ENCODE measurements around the gene HHIPL1. TPM values are rescaled to one million over a fixed set of nuclear protein-coding genes. Genes with fewer than 3 reads are reported as not detected.

Gene HHIPL1
- 5.9 TPM for total RNA-seq

GRCh38 chr14:99644723-99645544 is at the start of gene HHIPL1:
Gene HHIPL1 (plus strand): TSS chr14:99645129. CDS start chr14:99645208, 79 bp downstream.
- H3K4me3 ChIP-seq, result peak within 1 kb of the TSS; percentile 48 to 56
- TF ChIP-seq CTCF (IDR thresholded peaks at IDR 0.05) (no peak), POLR2A (IDR thresholded peaks at IDR 0.05) (no peak), POLR2AphosphoS5 (IDR thresholded peaks at IDR 0.05; ENCODE audit: insufficient read depth in 1 of 2, low read depth in 1 of 2) (no peak)
- no peaks in the 10 kb centered on the region for H3K36me3 ChIP-seq
- intact Hi-C loops (cut with DNase I), result no loop called here
- no peaks in the 10 kb centered on the region for H3K9me3 ChIP-seq
- peak within 1 kb of the TSS; percentile 4 for H3K27ac ChIP-seq
- no peak for DNase-seq (ENCODE audit: extremely low spot score in 2 of 2)
- peaks cover 14% of the 10 kb centered on the region for H3K4me1 ChIP-seq
- H3K27me3 ChIP-seq, result no peaks in the 10 kb centered on the region

GRCh38 chr14:99595524-99595923 is 49.4 kb upstream of the HHIPL1 start:
- Histone ChIP-seq H3K36me3 (no peaks in the 10 kb centered on the region), H3K4me1 (peaks cover 48% of the 10 kb centered on the region), H3K9me3 (no peaks in the 10 kb centered on the region), H3K27ac (peak overlapping the region; percentile 9), H3K4me3 (no peak overlapping the region), H3K27me3 (no peaks in the 10 kb centered on the region)
- intact Hi-C loops (cut with DNase I), result no loop called here
- DNase-seq (ENCODE audit: extremely low spot score in 2 of 2), result no peak
- TF ChIP-seq POLR2A (IDR thresholded peaks at IDR 0.05) (no peak), CTCF (IDR thresholded peaks at IDR 0.05) (no peak), POLR2AphosphoS5 (IDR thresholded peaks at IDR 0.05; ENCODE audit: insufficient read depth in 1 of 2, low read depth in 1 of 2) (no peak)

DNA sequence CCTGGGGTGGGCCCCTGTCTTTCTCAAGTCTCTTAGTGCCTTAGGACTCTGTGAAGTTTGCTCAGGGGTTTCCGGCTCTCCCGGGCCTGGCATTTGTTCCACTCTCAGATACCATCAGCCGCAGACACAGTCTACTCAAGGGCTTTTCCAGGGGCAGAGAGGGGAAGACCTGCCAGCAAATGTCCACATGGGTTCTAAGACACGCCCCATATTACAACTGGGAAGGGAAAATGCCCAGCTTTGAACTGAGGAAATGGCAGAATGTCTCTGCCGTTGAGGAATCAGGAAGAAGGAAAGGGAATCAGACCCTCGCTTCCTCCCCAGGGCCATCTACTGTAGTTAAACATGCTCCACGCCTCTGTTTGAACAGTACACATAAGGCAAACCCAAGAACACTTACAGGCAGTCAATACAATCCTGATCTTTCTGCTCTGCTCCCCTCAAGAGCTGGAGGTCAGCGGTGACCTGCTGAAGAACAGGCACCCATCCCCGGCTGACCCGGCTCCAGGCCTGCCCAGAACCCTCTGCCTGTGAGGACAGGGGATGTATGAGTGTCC is 48.8 kb upstream of the HHIPL1 start:
- H3K36me3 ChIP-seq, result no peaks in the 10 kb centered on the region
- DNase-seq (ENCODE audit: extremely low spot score in 2 of 2), result no peak
- intact Hi-C loops (cut with DNase I), result no loop called here
- H3K9me3 ChIP-seq, result no peaks in the 10 kb centered on the region
- peaks cover 48% of the 10 kb centered on the region for H3K4me1 ChIP-seq
- H3K4me3 ChIP-seq, result no peak overlapping the region
- no peaks in the 10 kb centered on the region for H3K27me3 ChIP-seq
- peak overlapping the region; percentile 9 for H3K27ac ChIP-seq
- peak in 1 of 2 donors; percentile 44 for TF ChIP-seq POLR2AphosphoS5 (IDR thresholded peaks at IDR 0.05; ENCODE audit: insufficient read depth in 1 of 2, low read depth in 1 of 2)
- TF ChIP-seq POLR2A (IDR thresholded peaks at IDR 0.05), result no peak
- no peak for TF ChIP-seq CTCF (IDR thresholded peaks at IDR 0.05)

- Histone ChIP-seq H3K27me3 (no peaks in the 10 kb centered on the region), H3K4me1 (peaks cover 51% of the 10 kb centered on the region), H3K9me3 (no peaks in the 10 kb centered on the region), H3K27ac (no peak overlapping the region), H3K4me3 (no peak overlapping the region), H3K36me3 (no peaks in the 10 kb centered on the region)
- intact Hi-C loops (cut with DNase I), result no loop called here
- DNase-seq (ENCODE audit: extremely low spot score in 2 of 2), result no peak
- TF ChIP-seq CTCF (IDR thresholded peaks at IDR 0.05) (no peak), POLR2AphosphoS5 (IDR thresholded peaks at IDR 0.05; ENCODE audit: insufficient read depth in 1 of 2, low read depth in 1 of 2) (no peak), POLR2A (IDR thresholded peaks at IDR 0.05) (no peak)
These were observed 48.2 kb upstream of the HHIPL1 start for GRCh38 chr14:99596772-99597171.
